ENCODE results near the gene KLF7. TPM values are rescaled to one million over a fixed set of nuclear protein-coding genes. Genes with fewer than 3 reads are reported as not detected.
A peak's percentile ranks its signal among the peaks of the same experiment; 100 is the strongest.

The KLF7 gene
- total RNA-seq, 2 donors from 2014 or later = 27.2 to 28.3 TPM

- Histone ChIP-seq H3K4me1 (ENCODE audit: control insufficient read depth in 1 of 2, low read depth in 2 of 2) (peaks cover 35 to 46% of the 10 kb centered on the region in 2 donors), H3K27me3 (replicated peaks; ENCODE audit: insufficient read depth) (no peaks in the 10 kb centered on the region), H3K36me3 (peaks cover 3% of the 10 kb centered on the region), H3K4me3 (no peak overlapping the region), H3K27ac (peak overlapping the region in 1 of 2 donors; percentile 36), H3K9me3 (peaks cover 7% of the 10 kb centered on the region)
- no peak for TF ChIP-seq CTCF (IDR thresholded peaks at IDR 0.05)
- no peak for DNase-seq (ENCODE audit: low spot score)
- ATAC-seq (ENCODE audit: insufficient number of reproducible peaks, low FRiP score, low read depth) = no peak
These were observed 36.9 kb downstream of the KLF7 start for GRCh38 chr2:207128867-207129266.

GRCh38 chr2:207126724-207127308, 38.9 kb downstream of the KLF7 start:
- ATAC-seq (ENCODE audit: insufficient number of reproducible peaks, low FRiP score, low read depth) (no peak), DNase-seq (ENCODE audit: low spot score) (no peak)
- Histone ChIP-seq H3K4me3 (no peak overlapping the region), H3K27me3 (replicated peaks; ENCODE audit: insufficient read depth) (no peaks in the 10 kb centered on the region), H3K9me3 (peaks cover 7% of the 10 kb centered on the region), H3K4me1 (ENCODE audit: control insufficient read depth in 1 of 2, low read depth in 2 of 2) (peaks cover 29 to 41% of the 10 kb centered on the region in 2 donors), H3K36me3 (peaks cover 12% of the 10 kb centered on the region), H3K27ac (no peak overlapping the region)
- no peak for TF ChIP-seq CTCF (IDR thresholded peaks at IDR 0.05)

DNA sequence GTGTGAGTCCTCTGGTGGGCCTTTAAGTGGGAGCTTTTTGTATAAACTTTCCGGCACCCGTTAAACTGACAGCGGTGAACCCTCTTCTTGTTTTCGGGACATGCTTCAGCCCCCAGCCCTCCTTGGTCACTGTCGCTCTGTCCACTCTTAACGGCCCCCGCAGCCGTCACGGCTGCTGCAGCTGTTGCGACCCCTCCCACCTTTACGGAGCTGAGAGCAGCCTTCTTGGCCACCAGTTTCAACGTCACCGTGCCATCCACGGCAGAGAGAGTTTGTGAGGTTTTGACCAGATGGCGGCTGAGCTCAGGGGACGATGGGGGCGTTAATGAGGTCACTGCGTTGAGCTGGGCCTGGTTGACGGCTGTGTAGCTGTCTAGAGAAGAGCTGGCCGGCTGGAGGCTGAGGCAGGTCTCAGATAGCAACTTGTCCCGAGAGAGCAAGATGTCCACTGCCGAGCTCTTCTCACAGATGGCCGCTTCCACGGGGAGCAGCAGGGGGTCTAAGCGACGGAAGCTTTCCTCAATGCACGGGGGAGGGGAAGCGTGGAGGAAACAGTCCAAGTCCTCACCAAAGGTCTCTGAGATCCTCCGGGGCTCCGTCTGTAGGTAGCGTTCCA, 41.9 kb downstream of the KLF7 start:
- no peak for TF ChIP-seq CTCF (IDR thresholded peaks at IDR 0.05)
- DNase-seq (ENCODE audit: low spot score) = no peak
- Histone ChIP-seq H3K36me3 (peaks cover 12% of the 10 kb centered on the region), H3K27ac (no peak overlapping the region), H3K4me1 (ENCODE audit: control insufficient read depth in 1 of 2, low read depth in 2 of 2) (peaks cover 22 to 32% of the 10 kb centered on the region in 2 donors), H3K4me3 (no peak overlapping the region), H3K9me3 (peaks cover 7% of the 10 kb centered on the region), H3K27me3 (replicated peaks; ENCODE audit: insufficient read depth) (no peaks in the 10 kb centered on the region)
- no peak for ATAC-seq (ENCODE audit: insufficient number of reproducible peaks, low FRiP score, low read depth)

GRCh38 chr2:207123335-207123744, 42.4 kb downstream of the KLF7 start:
- no peak for DNase-seq (ENCODE audit: low spot score)
- Histone ChIP-seq H3K27ac (peak overlapping the region in 1 of 2 donors; percentile 27), H3K4me3 (no peak overlapping the region), H3K9me3 (peaks cover 7% of the 10 kb centered on the region), H3K4me1 (ENCODE audit: control insufficient read depth in 1 of 2, low read depth in 2 of 2) (peaks cover 22 to 34% of the 10 kb centered on the region in 2 donors), H3K36me3 (peaks cover 12% of the 10 kb centered on the region), H3K27me3 (replicated peaks; ENCODE audit: insufficient read depth) (no peaks in the 10 kb centered on the region)
- ATAC-seq (ENCODE audit: insufficient number of reproducible peaks, low FRiP score, low read depth) = no peak
- no peak for TF ChIP-seq CTCF (IDR thresholded peaks at IDR 0.05)

DNA sequence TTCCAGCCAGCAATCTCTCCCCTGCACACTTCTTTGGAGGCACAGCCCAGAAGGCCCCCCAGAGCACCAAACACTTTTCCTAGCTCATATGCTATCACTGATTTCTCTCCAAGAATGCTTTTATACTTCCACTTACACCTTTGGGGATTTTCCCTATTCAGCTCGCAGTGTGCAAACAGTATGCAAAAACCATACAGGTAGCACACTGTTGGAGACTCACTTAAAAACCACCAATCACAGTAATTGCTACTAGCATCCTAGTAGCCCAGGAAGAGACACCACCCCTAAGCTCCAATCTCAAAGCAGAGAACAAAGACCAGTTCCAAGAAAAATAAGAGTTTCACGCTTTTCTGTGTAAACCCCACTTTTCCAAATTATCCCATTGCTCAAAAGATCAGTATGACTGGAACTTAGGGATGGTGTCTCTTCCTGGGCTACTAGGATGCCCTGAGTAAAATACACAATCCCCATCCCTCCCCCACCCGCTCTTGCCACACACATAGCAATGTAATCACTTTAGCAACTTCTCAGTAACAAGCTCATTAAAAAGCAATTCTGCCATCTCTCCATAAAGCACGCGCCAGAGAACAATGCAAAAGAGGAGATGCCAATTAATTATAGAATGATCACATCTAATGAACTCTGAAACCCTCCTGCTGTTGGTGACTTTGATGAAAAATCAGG, 43.0 kb downstream of the KLF7 start:
- Histone ChIP-seq H3K4me1 (ENCODE audit: control insufficient read depth in 1 of 2, low read depth in 2 of 2) (peaks cover 22 to 40% of the 10 kb centered on the region in 2 donors), H3K4me3 (no peak overlapping the region), H3K9me3 (peaks cover 7% of the 10 kb centered on the region), H3K27me3 (replicated peaks; ENCODE audit: insufficient read depth) (no peaks in the 10 kb centered on the region), H3K36me3 (peaks cover 12% of the 10 kb centered on the region), H3K27ac (peak overlapping the region in 1 of 2 donors; percentile 27)
- no peak for TF ChIP-seq CTCF (IDR thresholded peaks at IDR 0.05)
- ATAC-seq (ENCODE audit: insufficient number of reproducible peaks, low FRiP score, low read depth) (no peak), DNase-seq (ENCODE audit: low spot score) (no peak)

All from thoracic aorta (tissue), 2 donors.